BJ (cell line): Measurements from ENCODE around the gene DDX41. TPM values are rescaled to one million over a fixed set of nuclear protein-coding genes. Genes with fewer than 3 reads are reported as not detected.

ENCODE experiments used
- CTCF ChIA-PET: fragments of 350-600 bp; formaldehyde crosslinking; extraction: SDS; loops from one replicate; lab custom pipeline; 2021; ENCODE audit warnings: antibody characterized with exemption, inconsistent platforms; lab: Yijun Ruan, JAX
- POLR2A ChIA-PET: fragments of 300-600 bp; sonication (Branson Sonifier 250); formaldehyde crosslinking; extraction: SDS; loops from one replicate; lab custom pipeline; 2021; ENCODE audit warnings: antibody characterized with exemption; lab: Charles Lee
- DNase-seq: peaks from one replicate; pipeline ENCODE4 v3.0.0-alpha.2; 2011; ENCODE audit warnings: low read depth
- H3K27me3 ChIP-seq: 2 replicates; pipeline ENCODE4 v1.6.0; 2011; ENCODE audit warnings: low read length; ENCODE audit not compliant: control insufficient read depth, insufficient read depth
- H3K36me3 ChIP-seq: 2 replicates; pipeline ENCODE4 v1.5.1; 2011; ENCODE audit warnings: low read length; ENCODE audit not compliant: control insufficient read depth, insufficient read depth
- H3K4me3 ChIP-seq: 2 replicates; pipeline ENCODE4 v1.5.1; 2011; ENCODE audit warnings: low read depth, mild to moderate bottlenecking, control low read depth, low read length
- polyA plus RNA-seq: library from polyadenylated mRNA; depleted of rRNA; stranded (reverse); fragments of >200 nt; gene quantifications from 2 replicates; pipeline ENCODE4 v1.2.3, GENCODE V29; 2011
- TF ChIP-seq, protein P1 (sequence below): IDR thresholded peaks from 2 replicates; pipeline ENCODE4 v1.5.1; 2011; ENCODE audit warnings: low read depth, mild to moderate bottlenecking, control low read depth, inconsistent platforms, low read length, moderate library complexity; ENCODE audit not compliant: insufficient read depth

Gene DDX41
- polyA plus RNA-seq, 1 experiment, result 144 TPM

DNA sequence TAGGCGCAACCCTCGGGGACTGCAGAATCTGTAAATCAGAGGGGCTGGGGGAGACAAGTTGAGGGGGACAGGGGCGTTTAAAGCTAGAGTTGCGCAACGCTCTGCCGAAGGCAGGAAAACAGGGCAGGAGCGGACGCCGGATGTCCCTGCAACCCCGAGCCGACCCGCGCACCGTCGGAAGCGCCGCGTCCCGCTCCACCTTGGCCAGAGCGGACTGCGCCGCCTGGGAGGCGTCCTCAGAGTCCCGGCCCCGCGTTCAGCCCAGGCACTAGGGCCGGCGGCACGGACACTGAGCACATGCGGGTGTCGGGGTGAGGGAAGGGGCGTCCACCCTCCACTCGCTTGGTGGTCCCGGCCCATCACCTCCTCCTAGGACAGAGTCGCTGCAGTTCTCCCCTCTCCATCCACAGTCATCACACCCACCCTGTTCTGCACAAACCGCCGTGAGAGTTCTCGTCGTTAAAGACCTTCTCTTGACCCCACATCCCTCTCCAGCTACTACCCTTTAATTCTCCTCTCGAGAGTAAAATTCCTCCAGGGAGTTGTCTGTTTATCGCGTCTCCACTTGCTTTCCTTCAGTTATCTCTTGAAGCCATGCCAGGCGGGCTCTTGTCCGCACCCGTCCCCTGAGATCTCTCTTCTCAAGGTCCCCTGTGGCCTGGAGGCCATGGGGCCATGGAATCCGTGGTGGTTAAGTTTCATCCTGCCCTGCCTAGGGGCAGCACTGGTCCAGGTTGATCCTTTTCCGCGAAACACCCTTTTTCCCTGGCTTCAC lies 18.6 kb downstream of the DDX41 start:
- Histone ChIP-seq H3K36me3 (peaks cover 17% of the 10 kb centered on the region), H3K4me3 (peak overlapping the region; percentile 48), H3K27me3 (no peaks in the 10 kb centered on the region)
- DNase-seq, result no peak
- ChIA-PET POLR2A (interaction anchor here (0.5 to 1.0 kb wide), 6 partner anchors 18 to 189 kb away, joined by 3 to 6 read pairs (median 3); partner anchors contain the start of gene DDX41), CTCF (interaction anchor here (0.7 to 8.2 kb wide), 10 partner anchors 10 to 189 kb away, joined by 3 to 85 read pairs (median 5); no protein-coding TSS in a partner anchor)
- TF ChIP-seq, protein P1, sequence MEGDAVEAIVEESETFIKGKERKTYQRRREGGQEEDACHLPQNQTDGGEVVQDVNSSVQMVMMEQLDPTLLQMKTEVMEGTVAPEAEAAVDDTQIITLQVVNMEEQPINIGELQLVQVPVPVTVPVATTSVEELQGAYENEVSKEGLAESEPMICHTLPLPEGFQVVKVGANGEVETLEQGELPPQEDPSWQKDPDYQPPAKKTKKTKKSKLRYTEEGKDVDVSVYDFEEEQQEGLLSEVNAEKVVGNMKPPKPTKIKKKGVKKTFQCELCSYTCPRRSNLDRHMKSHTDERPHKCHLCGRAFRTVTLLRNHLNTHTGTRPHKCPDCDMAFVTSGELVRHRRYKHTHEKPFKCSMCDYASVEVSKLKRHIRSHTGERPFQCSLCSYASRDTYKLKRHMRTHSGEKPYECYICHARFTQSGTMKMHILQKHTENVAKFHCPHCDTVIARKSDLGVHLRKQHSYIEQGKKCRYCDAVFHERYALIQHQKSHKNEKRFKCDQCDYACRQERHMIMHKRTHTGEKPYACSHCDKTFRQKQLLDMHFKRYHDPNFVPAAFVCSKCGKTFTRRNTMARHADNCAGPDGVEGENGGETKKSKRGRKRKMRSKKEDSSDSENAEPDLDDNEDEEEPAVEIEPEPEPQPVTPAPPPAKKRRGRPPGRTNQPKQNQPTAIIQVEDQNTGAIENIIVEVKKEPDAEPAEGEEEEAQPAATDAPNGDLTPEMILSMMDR, result no peak

DNA sequence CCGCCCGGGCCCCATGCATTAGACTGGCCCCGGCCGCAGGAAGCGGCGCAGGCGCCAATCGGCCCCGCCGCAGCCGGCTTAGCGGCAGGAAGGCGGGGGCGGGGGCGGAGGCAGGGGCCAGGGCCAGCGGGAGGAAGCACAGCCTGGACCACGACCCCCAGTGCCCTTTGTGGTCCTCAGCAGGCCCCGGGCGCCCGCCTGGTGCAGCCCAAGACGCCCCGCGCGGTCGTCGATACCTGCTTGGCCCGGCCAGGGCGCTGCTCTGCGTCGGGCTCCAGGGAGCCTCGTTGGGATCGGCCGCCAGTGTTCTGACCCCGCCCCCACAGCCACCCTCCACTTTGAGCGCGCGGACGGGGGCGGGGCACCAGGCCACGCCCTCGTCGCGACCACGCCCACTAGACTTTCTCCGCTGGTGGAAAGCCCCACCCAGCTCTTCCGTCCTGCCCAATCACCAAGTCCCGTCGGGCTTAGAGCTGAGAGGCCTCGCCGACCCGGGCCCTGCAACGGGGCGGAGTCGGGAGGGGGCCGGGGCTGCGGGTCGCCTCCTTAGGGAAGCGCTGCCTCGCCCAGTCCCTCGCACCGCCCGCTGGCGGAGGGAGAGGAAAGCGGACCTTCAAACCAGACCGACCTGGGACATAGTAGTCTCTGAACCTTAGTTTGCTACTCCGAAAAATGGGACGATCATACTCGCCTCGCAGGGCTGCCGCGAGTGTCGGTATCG lies 19.3 kb downstream of the DDX41 start, which contains the start of gene PDLIM7:
Gene PDLIM7, minus strand, starts transcription at position 313 of the 721 bp plus-strand sequence. CDS start 1,092 bp downstream, outside the sequence.
- no peaks in the 10 kb centered on the region for H3K27me3 ChIP-seq
- peak; percentile 89 for DNase-seq
- CTCF ChIA-PET, result interaction anchor here (0.7 to 8.2 kb wide), 10 partner anchors 11 to 188 kb away, joined by 3 to 85 read pairs (median 5); no protein-coding TSS in a partner anchor
- POLR2A ChIA-PET, result interaction anchor here (0.6 to 1.0 kb wide), 10 partner anchors 17 to 188 kb away, joined by 3 to 10 read pairs (median 4); partner anchors contain the start of genes B4GALT7 and DDX41
- peaks cover 25% of the 10 kb centered on the region for H3K36me3 ChIP-seq
- peak within 1 kb of the TSS; percentile 86 for H3K4me3 ChIP-seq
- TF ChIP-seq, protein P1, result peak; percentile 45

DNA sequence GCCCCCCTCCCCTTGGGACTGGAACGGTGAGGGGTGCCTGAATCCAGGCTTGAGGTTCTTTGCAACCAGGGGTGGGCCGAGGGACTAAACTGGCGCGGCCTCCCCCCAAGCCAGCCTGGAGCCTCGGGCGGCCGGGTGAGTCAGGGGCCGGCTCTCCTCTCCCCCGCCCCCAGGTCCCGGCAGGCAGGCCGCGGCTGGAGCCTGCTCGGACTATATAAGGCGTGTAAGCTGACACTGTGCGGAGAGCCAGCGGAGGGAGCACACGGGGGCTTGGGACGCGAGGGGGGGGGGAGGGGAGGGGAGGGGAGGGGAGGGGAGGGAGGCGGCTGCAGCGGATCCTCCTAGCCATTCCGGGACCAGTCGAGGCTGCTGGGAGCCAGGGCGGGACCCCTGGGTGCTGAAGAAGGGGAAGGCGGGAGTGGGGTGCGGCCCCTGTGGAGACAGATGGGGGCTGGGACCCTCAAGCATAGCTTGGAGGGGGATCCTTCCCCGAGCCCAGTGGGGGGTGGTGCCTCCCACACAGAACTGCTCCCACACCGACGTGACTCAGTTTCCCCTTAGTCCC lies 20.0 kb downstream of the DDX41 start:
- Histone ChIP-seq H3K27me3 (no peaks in the 10 kb centered on the region), H3K36me3 (peaks cover 30% of the 10 kb centered on the region), H3K4me3 (peak overlapping the region; percentile 86)
- POLR2A ChIA-PET, result interaction anchor here (0.6 to 1.0 kb wide), 8 partner anchors 16 to 133 kb away, joined by 3 to 10 read pairs (median 4); partner anchors contain the start of gene B4GALT7
- TF ChIP-seq, protein P1, result no peak
- CTCF ChIA-PET, result interaction anchor here (0.7 to 8.2 kb wide), 9 partner anchors 11 to 187 kb away, joined by 3 to 85 read pairs (median 6); no protein-coding TSS in a partner anchor
- DNase-seq, result no peak

DNA sequence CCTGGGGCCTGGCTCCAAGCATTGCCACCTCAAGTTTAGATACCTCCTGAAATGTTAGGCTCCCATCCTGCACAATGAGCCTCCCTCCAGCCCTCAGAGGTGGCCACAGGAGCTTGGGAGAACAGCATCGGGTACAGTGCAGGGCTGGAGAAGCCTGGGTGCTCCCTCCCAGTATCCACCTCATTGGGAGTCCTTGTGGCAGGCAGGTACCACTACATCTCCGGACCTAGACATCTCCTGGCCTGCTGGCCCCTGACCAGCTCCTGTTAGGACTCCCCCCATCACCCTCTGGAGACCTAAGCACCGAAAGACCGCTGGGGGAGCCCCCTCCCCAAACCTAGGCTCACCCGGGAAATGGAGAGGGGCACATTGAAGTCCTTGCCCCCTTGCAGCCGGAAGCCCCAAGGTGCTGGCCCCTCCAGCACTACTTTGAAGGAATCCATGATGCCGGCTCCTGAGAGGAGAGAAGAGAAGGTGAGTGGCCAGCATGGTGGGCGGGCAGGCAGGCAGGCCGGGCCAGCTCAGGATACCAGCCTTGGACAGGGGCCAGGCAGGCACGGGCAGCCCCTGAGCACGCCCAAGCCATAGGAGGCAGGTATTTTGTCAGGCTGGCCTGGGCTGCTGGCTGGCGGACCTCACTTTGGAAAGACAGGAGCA lies 20.6 kb downstream of the DDX41 start:
- TF ChIP-seq, protein P1, result peak; percentile 52; the same call in 1 of the 2 replicates
- Histone ChIP-seq H3K36me3 (peaks cover 35% of the 10 kb centered on the region), H3K4me3 (peak overlapping the region; percentile 86), H3K27me3 (no peaks in the 10 kb centered on the region)
- CTCF ChIA-PET, result interaction anchor here (1.0 to 8.2 kb wide), 6 partner anchors 10 to 129 kb away, joined by 3 to 85 read pairs (median 19); partner anchors contain the start of gene DBN1
- POLR2A ChIA-PET, result interaction anchor here (0.5 to 1.9 kb wide), 5 partner anchors 10 to 126 kb away, joined by 3 to 9 read pairs (median 5); no protein-coding TSS in a partner anchor
- DNase-seq, result no peak
